GM21423 (cell line): ENCODE measurements around the gene ARHGEF17.
"Not testable (repeated sequence)": the region's sequence is repeated elsewhere in the genome, so short reads cannot be mapped to it uniquely, and the experiment has no call there.

Experiments
- ATAC-seq: cut with Tn5 transposase; IDR thresholded peaks from one replicate; pipeline ENCODE4 v1.9.1; 2021; ENCODE audit warnings: mild to moderate bottlenecking, moderate library complexity; ENCODE audit not compliant: unreplicated experiment

The ARHGEF17 gene

DNA sequence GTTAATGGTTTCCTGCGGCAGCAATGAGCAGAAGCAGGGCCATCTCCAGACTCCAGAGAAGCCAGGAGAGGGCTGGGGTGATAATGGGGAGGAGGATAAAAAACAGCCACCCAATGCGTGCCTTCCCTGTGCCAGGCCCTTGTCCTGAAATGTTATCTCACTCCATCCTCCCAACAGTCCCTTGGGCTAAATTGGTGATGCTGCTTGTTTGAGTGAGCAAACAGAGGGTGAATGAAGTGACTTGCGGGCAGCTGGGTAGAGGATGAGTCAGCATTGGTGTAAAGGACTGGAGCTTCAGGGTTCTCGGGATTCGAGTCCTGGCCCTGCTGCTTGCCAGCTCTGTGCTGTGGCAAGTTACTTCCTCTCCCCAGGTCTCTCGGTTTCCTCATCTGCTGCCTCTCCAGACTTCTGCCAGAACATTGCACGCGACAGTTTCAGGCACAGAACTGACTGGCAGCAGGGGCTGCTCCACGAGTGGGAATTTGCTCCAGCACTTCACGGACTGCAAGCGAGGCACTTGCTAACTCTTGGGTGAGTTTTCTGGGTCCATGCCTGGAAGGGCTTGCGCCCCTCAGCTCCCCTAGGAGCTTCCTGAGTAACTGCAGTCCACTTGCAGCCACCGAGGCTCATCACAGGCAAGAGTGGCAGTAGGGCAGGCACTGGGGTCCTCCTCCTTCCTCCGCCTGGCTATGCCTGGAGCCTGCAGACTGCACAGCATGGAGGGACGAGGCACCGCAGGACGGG lies 36.0 kb upstream of the ARHGEF17 start, which contains the start of gene P2RY6:
P2RY6 (plus strand) TSS at position 403 of the 744 bp plus-strand sequence. CDS start 24,181 bp downstream, outside the sequence.
- ATAC-seq, result no peak

DNA sequence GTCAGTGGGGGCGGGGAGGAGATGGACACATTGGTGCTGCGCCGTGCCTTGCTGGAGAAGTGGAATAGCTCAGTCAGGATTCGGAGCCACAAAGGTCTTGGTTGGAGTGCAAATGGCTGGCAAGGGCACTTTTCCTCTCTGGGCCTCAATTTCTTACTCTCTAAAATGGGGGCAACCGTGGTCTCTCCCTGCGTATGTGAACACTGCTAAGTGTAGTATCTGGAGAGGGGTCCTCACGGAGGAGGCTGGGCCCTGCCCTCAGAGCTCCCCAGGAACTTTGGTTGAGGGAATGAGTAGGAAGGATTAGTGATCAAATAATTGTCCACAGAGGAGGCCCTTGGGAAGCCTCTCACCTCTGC lies 35.4 kb upstream of the ARHGEF17 start:
- no peak for ATAC-seq

DNA sequence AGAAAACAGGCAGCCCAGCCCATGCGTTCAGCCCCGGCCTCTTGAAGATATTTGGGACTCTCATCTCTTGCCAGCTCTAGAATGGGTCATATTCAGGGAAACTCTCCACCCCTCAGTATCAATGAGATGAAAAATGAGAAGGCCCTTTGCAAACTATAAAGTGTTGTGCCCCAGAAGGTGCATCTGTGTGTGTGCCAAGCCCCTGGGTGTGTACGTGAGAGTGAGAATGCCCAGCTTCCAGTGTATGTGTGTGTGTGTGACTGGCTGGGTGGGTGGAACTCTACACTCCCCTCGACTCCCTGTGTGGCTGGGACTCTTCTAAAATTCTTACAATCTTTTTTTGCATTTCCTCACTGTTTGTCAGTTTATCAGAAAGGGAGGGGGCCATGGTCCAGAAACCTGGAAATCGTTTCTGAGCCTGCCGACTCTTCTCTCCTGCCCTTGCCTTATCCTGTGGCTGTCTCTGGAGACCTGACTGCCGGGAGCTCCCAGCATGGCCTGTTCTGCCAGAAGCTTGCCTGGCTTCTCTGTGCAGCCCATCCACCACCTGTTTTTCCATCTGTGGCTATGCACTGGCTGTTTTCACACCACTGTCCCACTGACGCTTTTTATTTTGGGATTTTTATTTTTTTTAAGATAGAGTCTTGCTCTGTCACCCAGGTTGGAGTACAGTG lies 34.7 kb upstream of the ARHGEF17 start:
- ATAC-seq, result no peak

DNA sequence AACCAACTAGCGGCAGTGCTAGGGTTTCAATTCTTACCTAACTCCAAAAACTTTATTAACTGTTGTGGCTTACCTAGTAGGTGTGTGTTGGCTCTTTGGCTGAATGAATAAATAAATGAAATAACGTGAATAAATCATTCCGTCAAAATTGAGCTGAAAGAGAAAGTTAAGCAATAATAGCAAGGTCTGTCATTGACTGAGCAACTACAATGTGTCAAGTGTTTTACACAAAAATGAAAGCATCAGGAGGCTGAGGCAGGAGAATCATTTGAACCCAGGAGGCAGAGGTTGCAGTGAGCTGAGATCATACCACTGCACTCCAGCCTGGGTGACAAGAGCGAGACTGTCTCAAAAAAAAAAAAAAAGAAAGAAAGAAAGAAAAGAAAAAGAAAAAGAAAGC lies 33.9 kb upstream of the ARHGEF17 start:
- not testable (repeated sequence) for ATAC-seq

DNA sequence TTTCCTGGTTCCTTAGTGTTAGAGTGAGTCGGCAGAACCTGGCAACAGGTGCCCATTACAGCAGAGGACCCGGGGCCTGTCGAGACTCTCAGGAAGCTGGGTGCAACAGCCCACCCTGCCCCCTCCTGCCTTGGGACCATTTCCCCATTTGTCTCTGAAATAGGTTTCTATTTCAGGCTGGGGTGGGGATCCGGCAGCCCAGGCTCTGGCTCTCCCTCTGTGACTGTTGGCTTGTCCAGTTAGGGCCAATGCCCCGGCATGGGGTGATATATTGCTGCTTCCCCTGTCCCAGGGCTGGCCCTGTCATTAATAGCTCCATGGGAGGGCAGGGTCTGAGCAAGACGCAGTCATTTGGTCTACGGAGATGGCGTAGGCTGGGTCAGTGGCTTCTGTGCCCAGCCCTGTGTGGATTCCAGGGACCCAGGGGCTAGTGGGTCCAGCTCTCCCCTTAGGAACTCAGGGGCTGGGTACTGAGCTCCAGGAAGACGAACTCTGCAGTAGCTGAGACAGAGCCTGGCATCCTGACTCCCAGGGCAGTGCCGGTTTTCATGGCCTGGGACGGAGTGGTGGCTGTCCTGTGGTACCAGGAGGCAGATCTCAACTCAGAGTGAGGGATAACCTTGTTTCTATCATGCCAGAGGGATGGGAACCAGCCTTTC lies 33.2 kb upstream of the ARHGEF17 start:
- ATAC-seq, result no peak

DNA sequence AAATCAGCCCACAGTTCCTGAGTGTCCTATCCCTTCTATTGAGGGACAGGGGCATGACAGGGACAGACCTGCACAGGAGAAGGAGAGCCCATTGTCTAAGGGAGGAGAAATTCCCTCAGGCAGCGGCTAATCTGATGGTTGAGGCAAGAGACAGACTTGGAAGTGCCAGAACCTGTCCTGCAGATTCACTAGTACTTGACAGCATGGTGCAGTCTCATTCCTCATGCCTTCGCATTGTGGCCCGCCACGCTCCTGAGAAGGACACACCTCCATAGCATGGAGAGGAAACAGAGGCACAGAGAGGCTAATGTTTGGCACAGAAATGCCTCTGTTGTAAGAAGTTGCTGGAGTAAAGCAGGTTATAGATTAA lies 32.7 kb upstream of the ARHGEF17 start:
- ATAC-seq, result no peak

DNA sequence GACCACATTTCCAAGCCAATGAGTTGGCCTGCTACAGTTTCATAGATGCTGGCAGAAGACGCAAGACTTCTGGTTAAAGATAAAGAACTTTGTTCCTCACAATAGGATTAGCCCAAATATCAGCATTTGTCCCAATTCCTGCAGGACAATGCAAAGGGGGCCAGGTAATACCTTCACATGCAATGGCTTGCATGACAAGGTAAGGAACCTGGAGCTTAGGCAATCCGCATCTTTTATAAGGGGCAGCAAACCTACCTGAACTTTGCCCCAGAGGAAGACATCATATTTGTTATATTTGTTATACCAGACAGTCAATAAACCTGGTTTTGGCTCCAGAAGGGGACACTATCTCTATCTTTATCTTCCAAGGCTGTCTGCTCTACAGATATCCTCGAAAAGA lies 30.6 kb upstream of the ARHGEF17 start:
- ATAC-seq, result no peak

DNA sequence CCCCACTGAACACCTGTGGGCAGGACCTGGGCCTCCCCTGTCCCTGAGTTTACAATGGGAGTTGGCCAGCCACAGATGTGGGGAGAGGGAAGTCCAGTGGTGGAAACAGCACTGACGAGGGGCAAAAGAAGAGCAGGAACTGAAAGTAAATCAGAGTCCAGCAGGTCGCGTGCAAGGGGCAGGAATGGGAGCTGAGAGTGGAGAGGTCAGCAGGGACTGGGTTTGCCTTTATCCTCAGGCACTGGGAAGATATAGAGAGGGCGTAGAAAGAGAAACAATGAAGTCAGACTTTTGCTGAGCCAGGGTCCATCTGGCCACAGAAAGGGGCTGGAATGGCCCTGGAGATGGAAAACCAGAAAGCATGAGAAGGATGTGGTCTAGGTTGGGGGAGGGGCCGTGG lies 27.4 kb upstream of the ARHGEF17 start:
- no peak for ATAC-seq

DNA sequence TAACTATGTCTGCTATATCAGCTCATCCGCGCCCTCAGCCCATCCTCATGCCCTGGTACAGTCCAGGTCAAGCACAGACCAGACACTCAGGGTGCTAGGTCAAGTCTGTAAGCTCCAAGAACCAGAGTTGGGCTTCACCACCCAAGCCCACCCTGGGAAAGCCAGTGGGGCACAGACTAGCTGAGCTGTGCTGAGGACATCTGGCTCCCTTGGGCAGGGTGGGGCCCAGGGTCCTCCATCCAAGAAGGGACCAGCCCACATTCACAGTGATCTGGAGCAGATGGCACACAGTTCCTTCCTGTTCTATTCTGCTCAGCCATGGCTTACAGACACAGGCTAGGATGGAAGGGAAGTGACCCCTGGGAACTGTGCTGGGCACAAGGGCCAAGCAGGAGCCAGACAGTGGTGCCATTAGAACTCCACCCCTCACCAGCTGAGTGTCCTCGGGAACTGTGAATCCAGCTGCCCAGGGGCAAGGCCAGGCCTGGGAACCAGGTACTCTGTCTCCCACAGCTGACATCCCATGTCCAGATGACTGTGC lies 26.8 kb upstream of the ARHGEF17 start:
- no peak for ATAC-seq

DNA sequence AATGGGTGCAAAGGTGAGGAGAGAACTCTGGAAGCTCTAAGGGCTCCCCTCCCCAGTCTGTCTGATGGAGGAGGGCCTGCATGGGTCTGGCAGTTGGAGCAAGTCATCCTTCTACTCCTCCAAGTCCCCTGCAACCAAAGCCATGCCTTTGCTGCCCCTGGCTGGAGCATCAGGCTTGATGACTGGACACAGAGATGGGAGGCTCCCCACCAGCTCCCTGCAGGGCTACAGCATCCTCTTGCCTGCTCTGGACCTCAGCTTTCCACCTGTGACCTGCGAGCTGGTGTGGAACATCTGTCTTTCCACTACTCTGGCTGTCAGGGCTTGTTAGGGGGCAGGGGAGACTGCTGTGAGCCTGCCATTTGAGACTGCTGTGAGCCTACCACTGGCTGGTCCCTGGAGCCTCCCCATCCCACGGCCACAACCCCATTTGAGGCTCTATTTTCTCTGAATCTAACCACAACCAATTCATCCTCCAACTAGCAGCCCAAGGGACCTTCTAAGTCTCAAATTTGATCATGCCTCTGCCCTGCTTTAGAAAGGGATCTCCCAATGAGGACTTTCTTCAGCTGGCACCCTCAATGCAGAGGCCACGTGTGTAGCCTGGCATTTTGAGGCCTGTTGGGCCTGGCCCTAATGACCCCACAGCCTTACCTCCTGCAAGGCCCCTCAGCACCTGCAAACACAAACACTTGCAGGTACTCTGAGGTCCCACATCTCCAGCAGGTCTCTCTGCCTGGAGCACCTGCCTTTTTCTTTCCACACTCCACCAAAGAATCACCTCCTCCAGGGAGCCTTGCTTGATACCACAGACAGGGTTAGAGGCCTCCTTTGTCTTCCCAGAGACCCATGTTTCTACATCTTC lies 26.0 kb upstream of the ARHGEF17 start:
- ATAC-seq, result no peak

DNA sequence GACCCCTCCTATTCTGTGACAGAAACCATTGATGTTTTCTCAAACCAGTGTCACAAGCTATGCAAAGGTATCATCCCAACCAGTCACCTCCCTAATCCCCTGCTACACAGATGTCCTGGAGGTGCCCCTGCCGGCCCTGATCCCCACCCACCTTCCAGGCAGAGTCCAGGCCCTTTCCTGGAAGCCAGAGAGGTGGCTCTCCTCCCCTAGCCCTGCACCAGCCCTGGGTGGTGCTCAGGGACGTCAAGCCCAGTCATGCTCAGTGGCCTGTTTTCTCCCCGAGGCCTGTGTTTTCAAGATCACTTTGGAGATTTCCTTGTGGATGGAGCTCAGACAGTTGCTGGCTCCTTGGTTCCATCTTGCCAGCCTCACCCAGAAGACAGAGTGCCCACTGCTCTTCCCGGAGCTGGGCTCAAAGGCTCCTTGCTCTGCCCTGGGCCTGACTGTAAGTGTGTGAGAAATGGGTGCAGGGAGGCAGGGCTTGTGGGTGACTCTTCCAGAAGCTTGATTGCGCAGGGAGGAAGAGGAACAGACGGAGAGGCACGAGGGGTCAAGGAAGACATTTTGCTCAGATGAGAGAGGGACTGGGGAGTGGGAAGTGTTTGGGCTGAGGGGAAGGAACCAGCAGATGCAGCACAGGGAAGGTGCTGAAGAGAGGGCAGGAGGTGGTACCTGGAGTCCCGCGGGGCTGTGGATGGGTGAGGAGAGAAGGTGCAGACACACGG lies 24.6 kb upstream of the ARHGEF17 start:
- no peak for ATAC-seq

DNA sequence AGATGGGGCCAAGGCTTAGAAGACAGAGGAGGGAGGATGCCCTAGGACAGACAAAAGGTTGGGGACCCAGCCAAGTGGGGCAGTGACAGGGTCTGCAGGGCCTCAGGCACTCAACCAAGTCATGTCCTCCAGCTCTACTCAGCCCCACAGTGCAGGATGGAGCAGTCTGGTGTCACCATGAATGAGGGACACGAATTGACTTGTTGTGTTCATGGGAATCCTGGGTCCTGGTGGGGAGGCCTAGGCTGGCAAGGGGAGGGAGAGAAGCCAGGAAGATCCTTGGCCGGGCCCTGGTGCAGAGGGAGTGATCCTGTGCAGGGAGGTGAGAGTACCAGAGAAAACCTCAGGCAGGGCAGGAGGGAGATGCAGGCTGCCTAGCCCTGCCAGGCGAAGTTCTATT lies 24.0 kb upstream of the ARHGEF17 start:
- no peak for ATAC-seq

DNA sequence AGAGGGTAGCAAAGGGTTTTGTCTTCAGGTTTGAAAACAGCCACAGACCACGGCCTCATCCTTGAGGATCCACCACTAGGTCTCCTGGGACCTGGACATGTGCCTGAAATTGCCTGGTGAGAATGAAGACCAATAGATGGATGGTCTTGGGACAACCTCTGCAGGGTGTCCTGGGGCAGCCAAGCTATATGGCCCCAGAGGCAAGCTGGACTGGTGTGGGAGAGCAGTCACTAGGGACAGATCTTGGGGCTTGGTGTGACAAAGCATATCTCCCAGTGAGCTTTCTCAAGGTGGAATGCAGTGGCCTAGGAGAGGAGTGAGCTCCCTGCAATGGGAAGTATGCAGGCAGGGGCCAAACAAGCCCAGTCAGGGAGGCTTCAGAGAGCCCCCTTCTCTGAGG lies 22.4 kb upstream of the ARHGEF17 start:
- no peak for ATAC-seq

DNA sequence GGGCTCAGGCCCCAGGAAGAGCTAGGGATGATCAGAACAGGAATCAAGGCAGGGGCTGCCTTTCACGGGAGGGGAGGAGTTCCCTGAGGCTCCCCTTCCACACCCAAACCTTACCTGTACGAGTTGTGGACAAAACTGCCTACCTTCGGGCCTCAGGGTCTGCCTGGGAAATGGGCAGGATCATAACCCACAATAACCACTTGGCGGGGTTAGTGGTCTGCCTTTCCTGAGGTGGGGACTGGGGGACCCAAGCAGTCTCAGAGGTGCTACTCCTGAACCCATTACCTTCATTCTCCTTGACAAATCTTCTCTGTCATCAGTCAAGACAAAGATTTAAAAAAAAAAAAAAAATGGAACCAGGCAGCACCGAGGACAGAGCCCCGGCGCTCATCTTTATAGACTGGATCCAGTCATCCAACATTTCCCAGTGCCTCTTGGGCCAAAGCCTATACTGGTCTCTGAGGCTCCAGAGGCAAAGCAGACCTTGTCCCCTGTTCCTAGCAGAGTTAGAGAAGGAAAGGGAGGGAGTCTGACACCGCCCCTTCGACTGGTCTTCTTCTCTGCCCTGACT lies 21.8 kb upstream of the ARHGEF17 start:
- no peak for ATAC-seq

DNA sequence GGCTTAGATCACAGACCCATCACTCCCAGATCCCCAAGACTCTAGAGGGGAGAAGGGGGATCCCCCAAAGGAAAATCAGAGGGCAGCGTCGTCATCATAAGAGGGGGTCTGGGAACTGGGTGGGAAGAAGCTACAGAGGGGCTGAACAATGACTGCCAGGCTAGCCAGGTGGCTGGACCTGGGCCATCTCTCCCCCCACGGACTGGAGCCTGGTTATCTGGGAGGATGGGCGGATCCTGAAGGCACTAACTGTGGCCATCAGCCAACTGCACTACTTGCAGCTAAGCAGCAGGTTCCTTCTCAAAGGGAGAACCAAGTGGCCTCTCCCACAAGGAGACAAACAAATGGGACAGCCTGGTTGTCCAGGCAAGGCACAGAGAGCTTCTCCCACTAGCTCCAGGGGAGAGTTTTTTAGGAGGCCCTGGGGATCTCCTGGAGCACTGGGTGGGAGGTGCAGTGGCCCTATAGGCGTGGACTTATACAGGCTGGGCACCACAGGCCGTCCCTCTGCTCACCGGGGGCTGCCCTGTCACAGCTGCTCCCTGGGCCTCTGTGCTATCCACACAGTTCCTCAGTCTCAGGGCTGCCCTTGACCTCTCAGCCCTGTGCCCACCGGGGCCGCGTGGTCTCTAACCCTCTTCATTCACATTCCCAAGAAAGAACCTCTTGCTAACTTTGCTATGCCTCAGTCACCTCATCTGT lies 20.5 kb upstream of the ARHGEF17 start:
- ATAC-seq, result no peak

DNA sequence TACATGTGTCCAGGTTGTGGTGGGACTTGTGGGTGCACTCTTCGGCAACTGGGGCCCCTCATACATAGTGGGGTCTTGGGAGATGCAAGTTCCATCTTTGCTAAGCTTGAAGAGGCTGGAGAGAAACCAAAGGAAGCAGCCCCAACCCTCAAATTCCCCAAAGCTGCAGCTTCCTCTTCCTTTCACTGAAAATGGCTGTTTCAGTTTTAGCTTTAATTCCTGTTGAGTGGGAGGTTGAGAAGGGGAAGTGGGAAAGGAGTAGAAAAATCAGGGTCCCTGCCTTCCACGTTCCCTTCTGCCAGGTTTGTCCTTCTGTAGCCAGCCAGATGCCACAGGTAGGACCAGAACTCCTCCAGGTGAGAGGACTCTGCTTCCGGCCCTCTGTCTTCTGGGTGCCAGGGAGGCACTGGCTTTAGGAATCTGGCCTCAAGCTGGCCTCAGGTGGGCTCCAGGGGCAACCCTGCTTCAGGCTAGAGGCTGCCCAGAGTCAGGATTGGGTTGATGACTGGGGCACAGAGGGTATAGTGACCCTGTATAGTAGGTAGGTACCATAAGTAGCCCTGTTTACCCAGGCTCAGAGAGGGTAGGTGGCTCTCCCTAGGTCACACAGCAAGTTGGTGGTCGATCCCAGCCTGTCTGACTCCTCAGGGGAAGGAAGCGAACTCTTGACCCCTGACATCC lies 19.7 kb upstream of the ARHGEF17 start:
- peak; percentile 10 for ATAC-seq

DNA sequence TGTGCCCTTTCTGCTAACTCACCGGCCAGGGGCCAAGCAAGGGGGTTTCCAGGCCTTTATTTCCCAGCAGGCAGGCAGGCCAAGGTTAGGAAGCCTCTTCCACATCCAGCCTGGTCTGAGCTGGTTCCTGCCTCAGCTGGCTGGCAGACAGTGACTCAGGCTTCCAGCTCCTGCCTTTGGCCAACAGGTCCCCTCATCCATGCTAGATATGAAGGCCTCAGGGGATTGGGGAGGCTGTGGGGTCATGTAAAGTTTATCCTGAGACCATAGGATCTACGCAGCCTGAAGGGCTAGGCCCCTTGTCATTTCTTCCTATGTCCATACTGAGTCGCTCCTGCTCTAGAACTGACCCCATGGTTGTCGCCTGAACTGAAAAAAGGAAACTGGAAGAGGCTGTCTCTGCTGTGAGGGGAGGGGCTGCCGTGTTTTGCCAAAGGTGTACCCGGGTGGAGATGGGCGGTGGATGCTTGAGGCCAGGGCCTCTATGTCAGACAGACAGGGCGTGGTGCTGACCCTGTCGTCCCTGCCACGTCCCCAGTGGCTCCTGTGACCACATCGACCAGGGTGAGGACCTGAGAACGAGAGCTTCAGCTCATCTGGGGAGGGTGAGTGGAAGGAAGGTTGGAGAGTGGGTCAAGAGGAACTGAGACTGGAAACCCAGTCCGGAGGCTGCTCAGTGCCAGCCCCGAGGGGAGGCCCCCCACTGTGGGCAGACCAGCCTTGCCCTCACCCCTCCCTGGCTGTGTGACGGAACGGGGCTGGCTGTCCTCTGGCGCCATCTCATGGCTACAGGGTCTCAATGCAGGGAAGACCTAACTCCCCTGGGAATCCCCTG lies 19.0 kb upstream of the ARHGEF17 start:
- ATAC-seq, result peak; percentile 60

DNA sequence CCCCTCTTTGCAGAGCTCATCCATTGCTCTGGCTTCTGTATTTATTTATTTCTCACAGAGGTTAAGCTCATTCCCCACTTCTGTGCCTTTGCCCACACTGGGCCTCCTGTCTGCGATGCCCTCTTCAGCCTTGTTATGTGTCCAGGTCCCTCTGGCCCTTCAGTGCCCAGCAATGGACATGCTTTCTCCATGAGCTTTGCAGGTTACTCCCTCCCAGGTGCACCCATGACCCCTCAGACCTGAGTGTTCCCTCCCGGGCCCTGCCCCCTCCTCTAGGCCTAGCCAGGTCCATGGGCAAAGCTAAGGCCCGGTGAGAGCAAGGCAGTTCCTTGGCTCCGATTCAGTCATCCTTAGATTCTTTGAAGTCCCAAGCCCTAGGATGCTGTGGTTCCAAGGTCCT lies 17.5 kb upstream of the ARHGEF17 start:
- no peak for ATAC-seq
